GM12878 (cell line): Measurements from ENCODE around the gene ROR2. TPM values are rescaled to one million over a fixed set of nuclear protein-coding genes. Genes with fewer than 3 reads are reported as not detected.

ENCODE experiments used
- ATAC-seq: fragments of 200-7000 bp; cut with Tn5 transposase; 3 replicates; pipeline ENCODE4 v1.9.1; 2020; ENCODE audit warnings: mild to moderate bottlenecking, moderate library complexity
- BruUV-seq: library from RNA; stranded (reverse); fragments of 400-500 nt; replicated peaks from 2 replicates; lab custom pipeline; 2021; lab: Mats Ljungman, UMichigan
- CTCF ChIA-PET: fragments of 300-600 bp; sonication (Branson Sonifier 250); formaldehyde crosslinking; extraction: SDS; loops from one replicate; lab custom pipeline; 2021; ENCODE audit warnings: inconsistent platforms; lab: Yijun Ruan, JAX
- POLR2A ChIA-PET: fragments of 350-600 bp; formaldehyde crosslinking; extraction: SDS; loops from one replicate; lab custom pipeline; 2021; ENCODE audit warnings: inconsistent platforms; lab: Charles Lee
- RAD21 ChIA-PET: fragments of 300-600 bp; sonication (Branson Sonifier 250); formaldehyde crosslinking; loops from one replicate; lab custom pipeline; 2023; ENCODE audit warnings: antibody characterized with exemption; ENCODE audit not compliant: unreplicated experiment; lab: Charles Lee
- SMC1A ChIA-PET: fragments of 300-600 bp; sonication (Branson Sonifier 250); formaldehyde crosslinking; loops from one replicate; lab custom pipeline; 2023; ENCODE audit not compliant: unreplicated experiment, uncharacterized antibody; lab: Charles Lee
- DNase-seq: peaks from one replicate; pipeline ENCODE4 v3.0.0-alpha.2; 2011; ENCODE audit warnings: low read depth, low spot score
- FAIRE-seq: peaks from 3 replicates; lab custom pipeline; 2011; peaks lifted over from hg19 to GRCh38; lab: Jason Lieb, UNC
- H2AFZ ChIP-seq: 2 replicates; pipeline ENCODE4 v1.6.0; 2011; ENCODE audit warnings: low read depth, low read length, control low read depth; ENCODE audit not compliant: control insufficient read depth
- H3K27ac ChIP-seq: 2 replicates; pipeline ENCODE4 v1.5.1; 2011; ENCODE audit warnings: control low read depth; ENCODE audit not compliant: control insufficient read depth, insufficient read depth
- H3K27me3 ChIP-seq, 2 experiments: replicated peaks in 1 of 2; 2 replicates each; pipeline versions ENCODE4 v1.6.0 to v1.6.1; 2011; ENCODE audit warnings: low read length in 1 of 2; ENCODE audit not compliant: control insufficient read depth in 2 of 2, insufficient read depth in 2 of 2
- H3K36me3 ChIP-seq, 2 experiments: 2 replicates each; pipeline ENCODE4 v1.5.1; 2011; ENCODE audit warnings: low read length in 1 of 2; ENCODE audit not compliant: control insufficient read depth in 2 of 2, insufficient read depth in 2 of 2
- H3K4me1 ChIP-seq: 2 replicates; pipeline ENCODE4 v1.6.1; 2011; ENCODE audit warnings: mild to moderate bottlenecking, low read length, moderate library complexity, mixed read lengths; ENCODE audit not compliant: control insufficient read depth, insufficient read depth
- H3K4me2 ChIP-seq: 2 replicates; pipeline ENCODE4 v1.6.0; 2011; ENCODE audit warnings: control low read depth; ENCODE audit not compliant: control insufficient read depth, insufficient read depth
- H3K4me3 ChIP-seq: fragments of 200-600 bp; sonication (generic); 2 replicates; pipeline ENCODE4 v1.5.1; 2016
- H3K79me2 ChIP-seq: 2 replicates; pipeline ENCODE4 v1.6.0; 2011; ENCODE audit warnings: low read length; ENCODE audit not compliant: control insufficient read depth, insufficient read depth
- H3K9ac ChIP-seq: 2 replicates; pipeline ENCODE4 v1.8.0; 2011; ENCODE audit warnings: low read length, control low read depth, mixed read lengths; ENCODE audit not compliant: control insufficient read depth, insufficient read depth
- H3K9me3 ChIP-seq: replicated peaks from 3 replicates; pipeline ENCODE4 v1.5.1; 2011; ENCODE audit warnings: mild to moderate bottlenecking, low read length; ENCODE audit not compliant: control insufficient read depth, insufficient read depth
- H4K20me1 ChIP-seq: 2 replicates; pipeline ENCODE4 v1.6.0; 2011; ENCODE audit not compliant: control insufficient read depth, insufficient read depth
- CBX3 ChIP-seq: fragments of 200-600 bp; sonication (generic); IDR thresholded peaks from 2 replicates; pipeline ENCODE4 v1.6.1; 2016; ENCODE audit warnings: low read depth, borderline replicate concordance
- CEBPB ChIP-seq, 2 experiments: fragments of 150-350 bp in 1 of 2; IDR thresholded peaks; 2 replicates each; pipeline ENCODE4 v1.6.1; 2012 to 2014; ENCODE audit warnings: low read depth in 2 of 2, low read length in 2 of 2, borderline replicate concordance in 1 of 2, inconsistent platforms in 1 of 2
- EGR1 ChIP-seq, 2 experiments: IDR thresholded peaks; 1 replicate in 1 of 2; 2 replicates in 1 of 2; pipeline ENCODE4 v1.6.1; 2011 to 2012; ENCODE audit warnings: low read depth in 2 of 2, low read length in 2 of 2, borderline replicate concordance in 1 of 2, mild to moderate bottlenecking in 1 of 2, moderate library complexity in 1 of 2
- KDM1A ChIP-seq: fragments of 200-600 bp; sonication (generic); IDR thresholded peaks from 2 replicates; pipeline ENCODE4 v1.6.1; 2016; ENCODE audit warnings: borderline replicate concordance
- RUNX3 ChIP-seq: IDR thresholded peaks from 2 replicates; pipeline ENCODE4 v1.6.1; 2012; ENCODE audit warnings: low read length, inconsistent platforms
- WGBS: methylation state at CpG from one replicate; pipeline ENCODE4 v1.1.6; 2016; ENCODE audit warnings: low lambda C conversion rate; ENCODE audit not compliant: insufficient replicate concordance, insufficient coverage; ENCODE audit errors: missing lambda C conversion rate; 5-methylcytosine and 5-hydroxymethylcytosine counted together
- in situ Hi-C: fragments of 300-500 bp; cut with MboI; formaldehyde crosslinking; loops from 9 replicates; pipeline ENCODE4 v1.14.3; 2018; ENCODE audit warnings: mixed read lengths
- intact Hi-C: fragments of 100-400 bp; cut with micrococcal nuclease; formaldehyde crosslinking; loops from one replicate; pipeline ENCODE4 v1.14.2; 2022; ENCODE audit not compliant: unreplicated experiment
- polyA plus RNA-seq, 11 experiments: library from polyadenylated mRNA; depleted of rRNA in 4 of 11; unstranded in 6 of 11; stranded (reverse) in 5 of 11; fragments of >200 nt; fragmentation: Nextera tagmentation in 4 of 11; fragmentation: Illumina TruSeq in 1 of 11; extraction: Ambion mirVana in 4 of 11; extraction: Trizol in 1 of 11; gene quantifications; 1 replicate in 1 of 11; 2 replicates in 10 of 11; pipeline versions ENCODE4 v1.2.1 to v1.2.3, GENCODE V29; 2011 to 2016; ENCODE audit warnings: inconsistent platforms in 2 of 11, missing spikeins in 2 of 11, low read depth in 1 of 11
- total RNA-seq, 4 experiments: library from RNA; depleted of rRNA in 3 of 4; stranded (reverse); fragments of >200 nt in 3 of 4; fragmentation: Illumina TruSeq in 1 of 4; extraction: Trizol in 1 of 4; gene quantifications; 2 replicates each; pipeline versions ENCODE4 v1.2.1 to v1.2.3, GENCODE V29; 2013 to 2021
- TF ChIP-seq, protein P1 (sequence below): IDR thresholded peaks from 2 replicates; pipeline ENCODE4 v1.6.1; 2011; ENCODE audit warnings: low read depth, mild to moderate bottlenecking, low read length, moderate library complexity, borderline replicate concordance; ENCODE audit errors: extremely low read depth
- TF ChIP-seq, protein P2 (sequence below): IDR thresholded peaks from 2 replicates; pipeline ENCODE4 v1.6.1; 2012; ENCODE audit warnings: mild to moderate bottlenecking, low read depth, low read length
- TF ChIP-seq, protein P3 (sequence below): fragments of 450-650 bp; IDR thresholded peaks from 2 replicates; pipeline ENCODE4 v1.6.1; 2017; ENCODE audit warnings: mild to moderate bottlenecking

The ROR2 gene
- total and polyA plus RNA-seq, 10 of the 15 experiments (the other 5 are each of a cell fraction or from before 2014, with no cell fraction given): 0.03 to 0.05 TPM; not detected in 8

DNA sequence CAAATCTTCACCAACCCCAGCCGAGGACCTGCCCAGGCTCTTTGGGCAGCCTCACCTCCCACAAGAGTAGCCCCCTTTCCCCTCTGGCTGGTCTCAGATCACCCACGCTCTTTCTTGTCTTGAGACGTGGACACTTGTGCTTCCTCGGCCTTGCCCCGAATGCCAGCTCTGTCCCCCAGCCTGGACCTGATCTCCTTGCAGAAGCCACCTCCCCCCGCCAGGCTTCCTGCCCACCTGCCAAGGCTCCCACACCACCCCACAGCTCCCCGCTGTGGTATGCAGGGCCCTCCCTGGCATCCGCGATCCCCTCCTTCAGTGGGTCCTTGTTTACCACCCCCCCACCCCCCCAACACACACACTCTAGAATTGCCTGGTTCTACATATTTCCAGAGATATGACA, 133.7 kb downstream of the ROR2 start:
- Histone ChIP-seq H3K4me1 (no peaks in the 10 kb centered on the region), H3K4me3 (no peak overlapping the region), H3K9me3 (no peaks in the 10 kb centered on the region), H3K79me2 (no peaks in the 10 kb centered on the region), H3K9ac (no peak overlapping the region), H3K27me3 (peaks cover 0 to 2% of the 10 kb centered on the region in 2 experiments; a peak in 1 of 4 replicates), H3K27ac (no peak overlapping the region), H2AFZ (no peak overlapping the region), H4K20me1 (no peaks in the 10 kb centered on the region), H3K36me3 (no peaks in the 10 kb centered on the region), H3K4me2 (no peak overlapping the region)
- ChIA-PET POLR2A (no interaction called here), RAD21 (no interaction called here), SMC1A (no interaction called here), CTCF (no interaction called here)
- ATAC-seq: no peak
- BruUV-seq: no TSS peak
- no peak for FAIRE-seq
- DNase-seq: no peak
- intact Hi-C loops: no loop called here
- WGBS: 56% methylated on average over 9 of the region's 9 CpGs
- TF ChIP-seq KDM1A (no peak), RUNX3 (no peak), EGR1 (IDR thresholded peaks at IDR 0.05; ENCODE audit: borderline replicate concordance in 1 of 2, low read depth in 2 of 2, low read length in 2 of 2) (no peak), CEBPB (IDR thresholded peaks at IDR 0.05; ENCODE audit: borderline replicate concordance in 1 of 2, low read depth in 2 of 2, low read length in 2 of 2) (no peak), CBX3 (no peak)
- TF ChIP-seq, protein P1, sequence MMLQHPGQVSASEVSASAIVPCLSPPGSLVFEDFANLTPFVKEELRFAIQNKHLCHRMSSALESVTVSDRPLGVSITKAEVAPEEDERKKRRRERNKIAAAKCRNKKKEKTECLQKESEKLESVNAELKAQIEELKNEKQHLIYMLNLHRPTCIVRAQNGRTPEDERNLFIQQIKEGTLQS: no peak
- TF ChIP-seq, protein P2, sequence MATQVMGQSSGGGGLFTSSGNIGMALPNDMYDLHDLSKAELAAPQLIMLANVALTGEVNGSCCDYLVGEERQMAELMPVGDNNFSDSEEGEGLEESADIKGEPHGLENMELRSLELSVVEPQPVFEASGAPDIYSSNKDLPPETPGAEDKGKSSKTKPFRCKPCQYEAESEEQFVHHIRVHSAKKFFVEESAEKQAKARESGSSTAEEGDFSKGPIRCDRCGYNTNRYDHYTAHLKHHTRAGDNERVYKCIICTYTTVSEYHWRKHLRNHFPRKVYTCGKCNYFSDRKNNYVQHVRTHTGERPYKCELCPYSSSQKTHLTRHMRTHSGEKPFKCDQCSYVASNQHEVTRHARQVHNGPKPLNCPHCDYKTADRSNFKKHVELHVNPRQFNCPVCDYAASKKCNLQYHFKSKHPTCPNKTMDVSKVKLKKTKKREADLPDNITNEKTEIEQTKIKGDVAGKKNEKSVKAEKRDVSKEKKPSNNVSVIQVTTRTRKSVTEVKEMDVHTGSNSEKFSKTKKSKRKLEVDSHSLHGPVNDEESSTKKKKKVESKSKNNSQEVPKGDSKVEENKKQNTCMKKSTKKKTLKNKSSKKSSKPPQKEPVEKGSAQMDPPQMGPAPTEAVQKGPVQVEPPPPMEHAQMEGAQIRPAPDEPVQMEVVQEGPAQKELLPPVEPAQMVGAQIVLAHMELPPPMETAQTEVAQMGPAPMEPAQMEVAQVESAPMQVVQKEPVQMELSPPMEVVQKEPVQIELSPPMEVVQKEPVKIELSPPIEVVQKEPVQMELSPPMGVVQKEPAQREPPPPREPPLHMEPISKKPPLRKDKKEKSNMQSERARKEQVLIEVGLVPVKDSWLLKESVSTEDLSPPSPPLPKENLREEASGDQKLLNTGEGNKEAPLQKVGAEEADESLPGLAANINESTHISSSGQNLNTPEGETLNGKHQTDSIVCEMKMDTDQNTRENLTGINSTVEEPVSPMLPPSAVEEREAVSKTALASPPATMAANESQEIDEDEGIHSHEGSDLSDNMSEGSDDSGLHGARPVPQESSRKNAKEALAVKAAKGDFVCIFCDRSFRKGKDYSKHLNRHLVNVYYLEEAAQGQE: no peak
- TF ChIP-seq, protein P3, sequence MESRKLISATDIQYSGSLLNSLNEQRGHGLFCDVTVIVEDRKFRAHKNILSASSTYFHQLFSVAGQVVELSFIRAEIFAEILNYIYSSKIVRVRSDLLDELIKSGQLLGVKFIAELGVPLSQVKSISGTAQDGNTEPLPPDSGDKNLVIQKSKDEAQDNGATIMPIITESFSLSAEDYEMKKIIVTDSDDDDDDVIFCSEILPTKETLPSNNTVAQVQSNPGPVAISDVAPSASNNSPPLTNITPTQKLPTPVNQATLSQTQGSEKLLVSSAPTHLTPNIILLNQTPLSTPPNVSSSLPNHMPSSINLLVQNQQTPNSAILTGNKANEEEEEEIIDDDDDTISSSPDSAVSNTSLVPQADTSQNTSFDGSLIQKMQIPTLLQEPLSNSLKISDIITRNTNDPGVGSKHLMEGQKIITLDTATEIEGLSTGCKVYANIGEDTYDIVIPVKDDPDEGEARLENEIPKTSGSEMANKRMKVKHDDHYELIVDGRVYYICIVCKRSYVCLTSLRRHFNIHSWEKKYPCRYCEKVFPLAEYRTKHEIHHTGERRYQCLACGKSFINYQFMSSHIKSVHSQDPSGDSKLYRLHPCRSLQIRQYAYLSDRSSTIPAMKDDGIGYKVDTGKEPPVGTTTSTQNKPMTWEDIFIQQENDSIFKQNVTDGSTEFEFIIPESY: no peak
- in situ Hi-C loops: no loop called here
